Astrocyte of the cerebellum (primary cell): Measurements from ENCODE around the gene JTB.

Source experiments
- DNase-seq: peaks from one replicate; pipeline ENCODE4 v3.0.0-alpha.2; 2011; ENCODE audit warnings: low read depth
- H3K4me3 ChIP-seq: 2 replicates; pipeline ENCODE4 v1.5.1; 2011; ENCODE audit warnings: mild to moderate bottlenecking, low read depth, low read length, moderate library complexity
- in situ Hi-C: cut with HindIII; loops from 2 replicates; pipeline ENCODE4 v1.10.0; 2017; ENCODE audit warnings: low sequenced_read_pairs
- TF ChIP-seq, protein P1 (sequence below): IDR thresholded peaks from 2 replicates; pipeline ENCODE4 v1.5.1; 2012; ENCODE audit warnings: low read length, low read depth, moderate library complexity, mild to moderate bottlenecking; ENCODE audit errors: missing control alignments

Gene JTB

DNA sequence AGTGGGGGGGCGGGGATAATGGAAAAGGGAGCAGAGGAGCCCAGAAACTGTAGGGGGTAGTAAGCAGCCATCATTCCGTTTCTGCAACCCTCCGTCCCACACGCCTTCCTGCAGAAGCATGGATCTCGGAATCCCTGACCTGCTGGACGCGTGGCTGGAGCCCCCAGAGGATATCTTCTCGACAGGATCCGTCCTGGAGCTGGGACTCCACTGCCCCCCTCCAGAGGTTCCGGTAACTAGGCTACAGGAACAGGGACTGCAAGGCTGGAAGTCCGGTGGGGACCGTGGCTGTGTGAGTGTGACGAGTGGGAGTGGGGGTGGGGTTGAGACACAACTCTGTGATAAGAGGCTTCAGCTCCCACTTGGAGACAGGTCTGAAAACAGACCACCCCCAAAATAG, 9.1 kb downstream of the JTB start:
- TF ChIP-seq, protein P1, sequence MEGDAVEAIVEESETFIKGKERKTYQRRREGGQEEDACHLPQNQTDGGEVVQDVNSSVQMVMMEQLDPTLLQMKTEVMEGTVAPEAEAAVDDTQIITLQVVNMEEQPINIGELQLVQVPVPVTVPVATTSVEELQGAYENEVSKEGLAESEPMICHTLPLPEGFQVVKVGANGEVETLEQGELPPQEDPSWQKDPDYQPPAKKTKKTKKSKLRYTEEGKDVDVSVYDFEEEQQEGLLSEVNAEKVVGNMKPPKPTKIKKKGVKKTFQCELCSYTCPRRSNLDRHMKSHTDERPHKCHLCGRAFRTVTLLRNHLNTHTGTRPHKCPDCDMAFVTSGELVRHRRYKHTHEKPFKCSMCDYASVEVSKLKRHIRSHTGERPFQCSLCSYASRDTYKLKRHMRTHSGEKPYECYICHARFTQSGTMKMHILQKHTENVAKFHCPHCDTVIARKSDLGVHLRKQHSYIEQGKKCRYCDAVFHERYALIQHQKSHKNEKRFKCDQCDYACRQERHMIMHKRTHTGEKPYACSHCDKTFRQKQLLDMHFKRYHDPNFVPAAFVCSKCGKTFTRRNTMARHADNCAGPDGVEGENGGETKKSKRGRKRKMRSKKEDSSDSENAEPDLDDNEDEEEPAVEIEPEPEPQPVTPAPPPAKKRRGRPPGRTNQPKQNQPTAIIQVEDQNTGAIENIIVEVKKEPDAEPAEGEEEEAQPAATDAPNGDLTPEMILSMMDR = no peak
- peak overlapping the region; percentile 53 for H3K4me3 ChIP-seq
- in situ Hi-C loops = no loop called here
- DNase-seq = no peak

DNA sequence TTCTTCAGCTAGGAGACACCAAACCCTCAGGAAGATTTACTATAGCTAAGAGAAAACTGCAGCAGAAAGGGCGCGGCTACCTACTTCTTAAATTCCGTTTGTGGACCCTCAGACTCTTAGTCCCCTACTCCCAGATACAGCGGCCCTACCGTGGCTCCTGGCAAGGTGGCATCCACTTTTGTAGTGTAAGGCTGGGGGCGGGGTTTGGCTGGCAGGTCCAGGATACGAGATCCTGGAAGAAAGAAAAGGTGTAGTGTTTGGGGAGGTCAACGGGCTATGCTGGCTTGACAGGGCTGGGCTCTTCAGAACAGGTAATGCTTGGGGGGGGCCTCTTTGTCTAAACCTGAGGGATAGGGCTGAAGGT, 9.5 kb downstream of the JTB start:
- H3K4me3 ChIP-seq = peak overlapping the region; percentile 53
- DNase-seq = no peak
- TF ChIP-seq, protein P1 = no peak
- in situ Hi-C loops = no loop called here

DNA sequence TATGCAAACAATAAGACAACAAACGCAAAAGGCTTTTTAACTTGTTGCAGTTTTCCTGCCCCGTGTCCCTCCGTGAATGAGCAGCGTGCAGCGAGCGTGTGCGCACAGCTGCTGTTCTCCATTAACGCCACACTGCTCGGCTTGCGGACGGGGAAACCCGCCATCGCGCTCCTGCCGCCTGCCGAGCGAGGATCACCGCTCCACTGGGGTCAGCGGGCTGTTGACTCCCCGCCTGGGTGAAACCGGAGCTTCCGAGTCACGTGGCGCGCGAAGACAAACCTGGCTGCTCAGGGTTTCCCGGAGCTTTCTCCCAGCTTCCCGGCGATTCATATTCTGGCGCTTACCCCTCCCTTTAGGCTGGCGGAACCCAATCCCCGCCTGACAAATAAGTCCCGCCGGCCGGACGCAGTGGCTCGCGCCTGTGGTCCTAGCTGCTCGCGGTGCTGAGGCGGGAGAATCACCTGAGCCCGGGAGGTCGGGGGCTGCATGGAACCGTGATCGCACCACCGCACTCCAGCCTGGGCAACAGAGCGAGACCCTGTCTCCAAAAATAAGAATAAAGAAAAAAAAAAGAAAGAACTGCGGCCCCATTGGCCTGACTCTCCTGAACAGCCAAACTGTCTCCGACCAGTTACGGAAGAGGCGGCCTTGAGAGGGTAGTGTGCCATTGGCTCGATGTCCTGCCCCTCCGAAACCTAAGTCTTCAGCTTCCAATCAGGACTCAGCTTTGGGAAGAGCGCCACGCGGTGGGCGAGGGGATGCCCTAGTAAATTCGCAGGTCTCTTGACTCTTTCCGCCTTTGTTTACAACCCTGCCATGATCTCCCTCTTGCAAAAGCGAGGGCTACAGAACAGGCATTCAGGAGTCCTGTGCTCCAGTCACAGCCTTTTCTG, 10.1 kb downstream of the JTB start, which contains the start of gene CREB3L4:
Gene CREB3L4 (plus strand): TSS at position 796 of the 893 bp plus-strand sequence. CDS start 624 bp downstream, outside the sequence.
- in situ Hi-C loops = no loop called here
- DNase-seq = peak; percentile 97
- H3K4me3 ChIP-seq = peak within 1 kb of the TSS; percentile 53
- TF ChIP-seq, protein P1 = peak; percentile 43

DNA sequence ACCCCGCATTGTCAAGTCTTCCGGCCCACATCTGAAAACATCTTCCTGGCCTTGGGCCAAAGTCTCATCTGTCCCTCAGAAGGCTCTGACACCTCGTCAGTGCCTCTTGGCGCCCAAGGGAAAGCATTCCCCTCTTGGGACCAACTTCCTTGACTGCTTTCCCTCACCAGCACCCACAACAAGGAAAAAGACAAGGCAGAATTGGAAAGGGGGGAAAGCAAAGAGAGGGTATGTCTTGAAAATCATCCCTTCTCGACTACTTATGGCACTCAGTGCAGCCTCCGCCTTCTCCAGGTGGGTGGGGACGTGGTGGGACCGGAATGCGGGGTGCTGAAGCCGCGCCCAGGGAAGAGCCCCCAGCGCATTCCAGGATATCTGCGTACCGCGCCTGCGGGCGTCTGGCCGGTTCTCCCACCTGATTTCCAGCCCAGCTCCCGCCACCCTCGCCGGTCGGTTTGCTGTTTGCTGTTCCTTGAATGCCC, 13.6 kb downstream of the JTB start:
- peak overlapping the region; percentile 89 for H3K4me3 ChIP-seq
- in situ Hi-C loops = loop anchor here (5.0 kb wide), 1 partner anchor 147 kb away; no protein-coding TSS in a partner anchor
- DNase-seq = no peak
- TF ChIP-seq, protein P1 = no peak

DNA sequence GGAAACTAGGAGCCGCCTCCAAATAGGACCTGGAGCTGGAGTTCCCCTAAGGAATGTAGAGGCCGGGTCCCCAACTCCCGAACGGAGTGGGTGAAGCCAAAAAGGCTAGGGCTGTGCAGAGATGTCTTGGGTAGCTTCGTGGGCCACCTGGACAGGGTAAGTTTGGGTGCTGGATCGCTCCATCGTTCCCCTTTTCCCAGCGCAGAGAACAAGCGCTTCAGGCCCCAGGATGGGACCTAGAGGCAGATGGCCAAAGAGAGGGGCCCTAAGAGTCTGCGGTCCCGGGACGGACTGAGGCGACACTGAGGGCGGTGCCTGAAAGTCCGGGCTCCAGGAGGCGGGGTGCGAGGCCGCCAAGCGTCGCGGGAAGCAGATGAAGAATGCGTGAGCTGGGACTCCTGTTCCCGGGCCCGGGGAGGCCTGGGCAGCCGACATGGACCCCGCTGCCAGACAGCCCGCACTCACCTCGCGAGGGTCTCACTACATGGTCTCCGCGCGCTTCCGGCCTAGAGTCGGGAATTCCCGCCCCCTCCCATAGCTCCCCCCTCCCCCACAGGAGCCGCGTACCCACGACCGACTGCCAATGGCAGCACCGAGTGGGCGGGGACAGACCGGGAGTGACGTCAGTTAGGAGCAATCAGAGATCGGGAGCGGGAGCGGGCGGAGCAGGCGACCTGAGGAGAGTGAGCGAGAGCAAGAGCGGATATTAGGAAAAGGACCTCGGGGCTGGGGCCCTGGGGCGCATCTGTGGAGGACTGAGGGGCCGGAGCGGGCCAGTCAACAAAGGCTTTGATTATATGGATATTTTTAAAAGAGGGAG, 14.2 kb downstream of the JTB start, which contains the start of gene SLC39A1:
Gene SLC39A1 (minus strand): TSS at position 508 of the 820 bp plus-strand sequence. CDS start 822 bp downstream, outside the sequence.
- TF ChIP-seq, protein P1 = no peak
- DNase-seq = peak; percentile 91
- in situ Hi-C loops = loop anchor here (5.0 kb wide), 1 partner anchor 146 kb away; no protein-coding TSS in a partner anchor
- peak within 1 kb of the TSS; percentile 89 for H3K4me3 ChIP-seq
